SK-N-SH (cell line): ENCODE results near the gene KCNT1. TPM values are rescaled to one million over a fixed set of nuclear protein-coding genes. Genes with fewer than 3 reads are reported as not detected.

Source experiments
- CTCF ChIA-PET: fragments of 300-600, 350-600 bp; formaldehyde crosslinking; extraction: SDS; loops from one replicate; lab custom pipeline; 2021; lab: Yijun Ruan, JAX
- POLR2A ChIA-PET: fragments of 350-600 bp; sonication (Branson Sonifier 250); formaldehyde crosslinking; extraction: SDS; loops from one replicate; lab custom pipeline; 2020; ENCODE audit warnings: antibody characterized with exemption, inconsistent platforms; lab: Yijun Ruan, JAX
- DNase-seq: peaks from one replicate; pipeline ENCODE4 v3.0.0; 2012
- H2AFZ ChIP-seq: fragments of 200-600 bp; sonication (generic); 2 replicates; pipeline ENCODE4 v1.8.1; 2016; ENCODE audit warnings: antibody characterized with exemption, mild to moderate bottlenecking, low read depth
- H3F3A ChIP-seq: fragments of 200-600 bp; sonication (generic); replicated peaks from 2 replicates; pipeline ENCODE3; 2016; ENCODE audit warnings: antibody characterized with exemption, mild to moderate bottlenecking; ENCODE audit not compliant: insufficient read depth
- H3K27ac ChIP-seq, 2 experiments: fragments of 200-500 bp in 1 of 2; fragments of 200-600 bp in 1 of 2; sonication (Bioruptor generic) in 1 of 2; sonication (generic), shearing (Covaris generic) in 1 of 2; 2 replicates each; pipeline versions ENCODE4 v1.5.1 to v1.6.1; 2014 to 2016; ENCODE audit warnings: low read depth in 2 of 2, inconsistent platforms in 1 of 2, low read length in 1 of 2, mild to moderate bottlenecking in 1 of 2, mixed read lengths in 1 of 2
- H3K27me3 ChIP-seq: fragments of 200-600 bp; sonication (generic), shearing (Covaris generic); 2 replicates; pipeline ENCODE4 v1.6.1; 2016; ENCODE audit warnings: mixed run types; ENCODE audit not compliant: insufficient read depth
- H3K36me3 ChIP-seq, 2 experiments: fragments of 200-500 bp in 1 of 2; fragments of 200-600 bp in 1 of 2; sonication (Bioruptor generic) in 1 of 2; sonication (generic) in 1 of 2; replicated peaks in 1 of 2; 2 replicates each; pipeline versions ENCODE3 to v1.5.1; 2014 to 2016; ENCODE audit warnings: low read length in 1 of 2, mild to moderate bottlenecking in 1 of 2; ENCODE audit not compliant: insufficient read depth in 2 of 2, control insufficient read depth in 1 of 2
- H3K4me1 ChIP-seq, 2 experiments: fragments of 200-500 bp in 1 of 2; fragments of 200-600 bp in 1 of 2; sonication (Bioruptor generic) in 1 of 2; sonication (generic), shearing (Covaris generic) in 1 of 2; 2 replicates each; pipeline versions ENCODE4 v1.5.1 to v1.6.1; 2014 to 2016; ENCODE audit warnings: low read depth in 1 of 2, low read length in 1 of 2, mixed run types in 1 of 2; ENCODE audit not compliant: insufficient read depth in 2 of 2, control insufficient read depth in 1 of 2
- H3K4me2 ChIP-seq: fragments of 200-600 bp; sonication (generic), shearing (Covaris generic); 2 replicates; pipeline ENCODE4 v1.6.1; 2017; ENCODE audit warnings: mixed run types
- H3K4me3 ChIP-seq, 2 experiments: fragments of 200-500 bp in 1 of 2; fragments of 200-600 bp in 1 of 2; sonication (Bioruptor generic) in 1 of 2; sonication (generic), shearing (Covaris generic) in 1 of 2; 2 replicates each; pipeline versions ENCODE4 v1.5.1 to v1.8.1; 2014 to 2016; ENCODE audit warnings: low read depth in 2 of 2, inconsistent platforms in 1 of 2, low read length in 1 of 2, mild to moderate bottlenecking in 1 of 2, mixed read lengths in 1 of 2, moderate library complexity in 1 of 2
- H3K79me2 ChIP-seq: fragments of 200-600 bp; sonication (generic); 2 replicates; pipeline ENCODE4 v1.8.1; 2017; ENCODE audit warnings: mild to moderate bottlenecking; ENCODE audit not compliant: insufficient read depth
- H3K9ac ChIP-seq: fragments of 200-600 bp; sonication (generic); 2 replicates; pipeline ENCODE4 v1.6.1; 2017; ENCODE audit warnings: mixed run types
- H3K9me2 ChIP-seq: fragments of 200-600 bp; sonication (generic); 2 replicates; pipeline ENCODE4 v1.6.1; 2017; ENCODE audit warnings: mixed run types
- H3K9me3 ChIP-seq: fragments of 200-600 bp; sonication (generic); 2 replicates; pipeline ENCODE4 v1.6.1; 2017; ENCODE audit warnings: mixed run types, mild to moderate bottlenecking, moderate library complexity
- H4K20me1 ChIP-seq: fragments of 200-600 bp; sonication (generic); 2 replicates; pipeline ENCODE4 v1.6.1; 2017; ENCODE audit warnings: mild to moderate bottlenecking, mixed run types; ENCODE audit not compliant: insufficient read depth
- CHD2 ChIP-seq: fragments of 150-350 bp; IDR thresholded peaks from 2 replicates; pipeline ENCODE4 v1.6.1; 2018; ENCODE audit warnings: low read length; ENCODE audit not compliant: partially characterized antibody
- ELF1 ChIP-seq: IDR thresholded peaks from 2 replicates; pipeline ENCODE4 v1.4.0; 2012
- FOXM1 ChIP-seq: IDR thresholded peaks from 2 replicates; pipeline ENCODE4 v1.4.0; 2012; ENCODE audit warnings: low read depth, mild to moderate bottlenecking
- GABPA ChIP-seq: IDR thresholded peaks from 2 replicates; pipeline ENCODE4 v1.4.0; 2012; ENCODE audit warnings: low read depth, mild to moderate bottlenecking
- JUND ChIP-seq: IDR thresholded peaks from 2 replicates; pipeline ENCODE4 v1.4.0; 2012
- MEF2A ChIP-seq: IDR thresholded peaks from 2 replicates; pipeline ENCODE4 v1.4.0; 2012; ENCODE audit warnings: low read depth, borderline replicate concordance
- NFIC ChIP-seq: IDR thresholded peaks from 2 replicates; pipeline ENCODE4 v1.4.0; 2012; ENCODE audit warnings: borderline replicate concordance
- RAD21 ChIP-seq: IDR thresholded peaks from 2 replicates; pipeline ENCODE4 v1.6.1; 2012; ENCODE audit warnings: mild to moderate bottlenecking, low read length
- RFX5 ChIP-seq: IDR thresholded peaks from 2 replicates; pipeline ENCODE4 v1.6.1; 2012; ENCODE audit warnings: mild to moderate bottlenecking, improper control_type of control experiment, low read length
- RXRA ChIP-seq: IDR thresholded peaks from 2 replicates; pipeline ENCODE4 v1.4.0; 2012; ENCODE audit warnings: low read depth, mild to moderate bottlenecking, borderline replicate concordance
- SMC3 ChIP-seq: IDR thresholded peaks from 2 replicates; pipeline ENCODE4 v1.6.1; 2012; ENCODE audit warnings: low read depth, low read length, improper control_type of control experiment
- TAF1 ChIP-seq: IDR thresholded peaks from 2 replicates; pipeline ENCODE4 v1.6.1; 2012; ENCODE audit warnings: low read depth, mild to moderate bottlenecking, low read length, moderate library complexity, borderline replicate concordance
- TEAD4 ChIP-seq: IDR thresholded peaks from 2 replicates; pipeline ENCODE4 v1.4.0; 2012; ENCODE audit warnings: mild to moderate bottlenecking, borderline replicate concordance; ENCODE audit not compliant: insufficient read depth
- YY1 ChIP-seq: IDR thresholded peaks from 2 replicates; pipeline ENCODE4 v1.4.0; 2012; ENCODE audit warnings: low read depth, mild to moderate bottlenecking
- WGBS: methylation state at CpG from one replicate; pipeline ENCODE4 v1.1.6; 2017; ENCODE audit warnings: low lambda C conversion rate; 5-methylcytosine and 5-hydroxymethylcytosine counted together
- polyA plus RNA-seq, 3 experiments: library from polyadenylated mRNA; depleted of rRNA; stranded (reverse); fragments of >200 nt; gene quantifications; 2 replicates each; pipeline ENCODE4 v1.2.3, GENCODE V29; 2012
- TF ChIP-seq, protein P1 (sequence below): IDR thresholded peaks from 2 replicates; pipeline ENCODE4; 2012
- TF ChIP-seq, protein P2 (sequence below): fragments of 150-350 bp; IDR thresholded peaks from 2 replicates; pipeline ENCODE4 v1.6.1; 2017; ENCODE audit warnings: antibody characterized with exemption, low read length, low read depth, borderline replicate concordance
- TF ChIP-seq, protein P3 (sequence below): IDR thresholded peaks from 2 replicates; pipeline ENCODE4 v1.4.0; 2012; ENCODE audit warnings: low read depth, borderline replicate concordance
- TF ChIP-seq, protein P4 (sequence below): IDR thresholded peaks from 2 replicates; pipeline ENCODE4 v1.4.0; 2012; ENCODE audit warnings: low read depth, borderline replicate concordance
- TF ChIP-seq, protein P5 (sequence below): fragments of 200-600 bp; sonication (generic); IDR thresholded peaks from 2 replicates; pipeline ENCODE4 v1.6.1; 2017; ENCODE audit warnings: antibody characterized with exemption, mild to moderate bottlenecking, moderate library complexity

Gene KCNT1
- polyA plus RNA-seq, 1 of the 3 experiments (the other 2 are of a cell fraction), result 0.08 TPM

DNA sequence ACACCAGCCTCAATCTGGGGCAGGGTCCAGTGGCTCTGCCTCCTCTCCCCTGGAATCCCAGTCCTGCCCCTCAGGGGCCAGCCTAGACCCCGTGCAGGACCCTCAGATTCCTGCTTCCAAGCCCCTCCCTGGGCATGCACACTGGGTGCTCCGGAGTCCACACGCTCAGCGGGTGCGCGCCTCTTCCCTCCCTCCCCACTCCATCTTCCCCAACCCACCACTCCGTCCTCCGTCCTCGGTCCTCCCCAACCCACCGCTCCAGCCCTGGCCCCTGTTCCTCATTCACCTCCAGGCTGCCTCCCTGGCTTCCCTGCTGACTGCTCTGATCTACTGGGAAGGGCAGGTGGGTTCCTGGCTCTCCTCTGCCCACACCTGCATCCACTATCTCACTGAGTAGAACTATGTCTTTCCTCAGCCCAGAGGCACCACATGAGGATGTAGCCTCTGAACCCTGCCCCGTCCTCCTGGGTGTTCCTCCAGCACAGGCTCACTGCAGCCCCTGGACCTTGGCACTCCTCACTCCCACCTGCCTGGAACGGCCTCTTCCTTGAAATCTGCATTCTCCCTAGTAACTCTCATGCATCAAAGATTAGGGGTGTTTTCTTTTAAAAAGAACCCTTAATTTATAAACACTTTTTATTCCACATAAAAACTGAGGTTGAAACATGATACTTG lies 112.6 kb downstream of the KCNT1 start (continued):
- TF ChIP-seq, protein P1, sequence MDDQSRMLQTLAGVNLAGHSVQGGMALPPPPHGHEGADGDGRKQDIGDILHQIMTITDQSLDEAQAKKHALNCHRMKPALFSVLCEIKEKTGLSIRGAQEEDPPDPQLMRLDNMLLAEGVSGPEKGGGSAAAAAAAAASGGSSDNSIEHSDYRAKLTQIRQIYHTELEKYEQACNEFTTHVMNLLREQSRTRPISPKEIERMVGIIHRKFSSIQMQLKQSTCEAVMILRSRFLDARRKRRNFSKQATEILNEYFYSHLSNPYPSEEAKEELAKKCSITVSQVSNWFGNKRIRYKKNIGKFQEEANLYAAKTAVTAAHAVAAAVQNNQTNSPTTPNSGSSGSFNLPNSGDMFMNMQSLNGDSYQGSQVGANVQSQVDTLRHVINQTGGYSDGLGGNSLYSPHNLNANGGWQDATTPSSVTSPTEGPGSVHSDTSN, result no peak
- no peak for TF ChIP-seq RFX5
- TF ChIP-seq, all 33 proteins: peak for 0

DNA sequence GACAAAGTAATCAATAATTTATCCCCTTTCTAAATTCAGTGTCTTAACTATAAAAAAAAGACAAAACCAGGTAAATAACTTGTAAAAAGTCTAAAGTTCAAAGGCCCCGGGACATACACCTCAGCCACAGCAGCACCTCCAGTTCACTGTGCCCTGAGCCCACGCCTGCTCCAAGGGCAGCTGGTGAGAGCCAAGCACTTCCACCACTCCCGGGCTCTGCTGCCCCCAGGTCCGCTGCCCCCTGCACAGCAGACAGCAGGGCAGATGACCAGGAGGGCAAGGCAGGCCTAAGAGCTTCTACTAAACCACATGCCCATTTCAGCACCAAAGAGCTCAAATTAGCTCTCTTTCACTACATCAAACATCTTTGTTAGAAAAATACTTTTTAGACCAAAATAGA lies 113.4 kb downstream of the KCNT1 start:
- peaks cover 0 to 8% of the 10 kb centered on the region in 2 experiments; a peak in 1 of 4 replicates for H3K4me1 ChIP-seq
- POLR2A ChIA-PET, result no interaction called here
- H3K27me3 ChIP-seq, result no peaks in the 10 kb centered on the region
- no peak overlapping the region for H2AFZ ChIP-seq
- H3K9ac ChIP-seq, result no peak overlapping the region
- H3K27ac ChIP-seq, result no peak overlapping the region
- H3K4me2 ChIP-seq, result no peak overlapping the region
- DNase-seq, result no peak
- no peak for TF ChIP-seq NFIC
- no peak for TF ChIP-seq TAF1
- no peak for TF ChIP-seq CHD2
- no peak for TF ChIP-seq JUND
- TF ChIP-seq, all 33 proteins: peak for 0
- H3K4me3 ChIP-seq, result no peak overlapping the region
- CTCF ChIA-PET, result no interaction called here
- 79% methylated on average over 4 of the region's 4 CpGs for WGBS
- H3K9me2 ChIP-seq, result no peaks in the 10 kb centered on the region
- no peaks in the 10 kb centered on the region for H3K9me3 ChIP-seq
- H3K79me2 ChIP-seq, result no peaks in the 10 kb centered on the region
- peaks cover 35 to 75% of the 10 kb centered on the region in 2 experiments for H3K36me3 ChIP-seq
- no peaks in the 10 kb centered on the region for H4K20me1 ChIP-seq
- H3F3A ChIP-seq, result no peaks in the 10 kb centered on the region

DNA sequence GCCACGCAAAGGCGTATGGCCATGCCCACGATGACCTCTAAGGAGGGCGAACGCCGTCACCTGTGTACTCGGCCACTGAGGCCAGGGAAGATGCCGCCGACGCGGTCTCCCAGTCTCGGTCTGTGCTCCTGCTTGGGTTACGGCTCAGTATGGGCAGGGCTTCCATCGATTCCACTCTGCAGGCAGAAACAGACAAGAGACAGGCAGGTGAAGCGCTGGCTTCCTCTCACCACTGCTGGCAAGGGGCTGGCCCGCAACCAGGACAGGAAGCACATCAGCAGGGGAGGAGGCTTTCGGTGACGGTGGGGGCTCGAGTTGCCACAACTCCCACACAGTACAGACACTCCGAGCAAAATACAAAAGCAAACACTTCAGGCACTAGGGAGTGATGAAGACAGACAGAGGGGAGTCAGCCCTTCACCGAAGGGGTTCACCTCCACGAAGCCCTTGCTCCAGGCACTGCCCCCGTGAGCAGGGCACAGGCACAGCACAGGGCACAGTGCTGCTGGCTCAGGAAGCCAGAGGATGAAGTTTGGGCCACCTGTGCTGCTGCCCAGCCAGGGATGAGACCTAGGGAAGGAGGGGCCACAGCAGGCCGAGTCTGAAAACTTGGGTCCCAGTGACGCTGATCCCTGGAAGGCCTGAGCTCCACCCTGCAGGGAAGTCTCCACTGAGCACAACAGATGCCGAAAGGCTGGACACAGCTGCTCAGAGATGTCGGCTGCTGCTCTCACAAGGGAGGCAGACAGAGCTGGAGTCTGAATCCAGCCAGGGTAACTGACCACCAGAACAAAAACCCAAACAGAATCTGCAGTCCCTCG lies 114.1 kb downstream of the KCNT1 start:
- Histone ChIP-seq H3K4me1 (peaks cover 0 to 8% of the 10 kb centered on the region in 2 experiments; a peak in 1 of 4 replicates), H2AFZ (no peak overlapping the region), H3K79me2 (no peaks in the 10 kb centered on the region), H3K4me3 (no peak overlapping the region), H3F3A (no peaks in the 10 kb centered on the region), H3K4me2 (no peak overlapping the region), H3K27me3 (no peaks in the 10 kb centered on the region), H4K20me1 (no peaks in the 10 kb centered on the region), H3K9me3 (no peaks in the 10 kb centered on the region), H3K36me3 (peaks cover 29 to 75% of the 10 kb centered on the region in 2 experiments), H3K9ac (no peak overlapping the region), H3K27ac (no peak overlapping the region), H3K9me2 (no peaks in the 10 kb centered on the region)
- WGBS, result 97% methylated on average over 27 of the region's 28 CpGs
- ChIA-PET POLR2A (no interaction called here), CTCF (no interaction called here)
- DNase-seq, result no peak
- TF ChIP-seq MEF2A (no peak), ELF1 (no peak), RFX5 (no peak), JUND (no peak), GABPA (no peak), SMC3 (no peak), RAD21 (no peak), YY1 (no peak), RXRA (no peak), TEAD4 (no peak), FOXM1 (no peak)
- TF ChIP-seq, protein P2, sequence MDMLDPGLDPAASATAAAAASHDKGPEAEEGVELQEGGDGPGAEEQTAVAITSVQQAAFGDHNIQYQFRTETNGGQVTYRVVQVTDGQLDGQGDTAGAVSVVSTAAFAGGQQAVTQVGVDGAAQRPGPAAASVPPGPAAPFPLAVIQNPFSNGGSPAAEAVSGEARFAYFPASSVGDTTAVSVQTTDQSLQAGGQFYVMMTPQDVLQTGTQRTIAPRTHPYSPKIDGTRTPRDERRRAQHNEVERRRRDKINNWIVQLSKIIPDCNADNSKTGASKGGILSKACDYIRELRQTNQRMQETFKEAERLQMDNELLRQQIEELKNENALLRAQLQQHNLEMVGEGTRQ, result no peak
- TF ChIP-seq, protein P3, sequence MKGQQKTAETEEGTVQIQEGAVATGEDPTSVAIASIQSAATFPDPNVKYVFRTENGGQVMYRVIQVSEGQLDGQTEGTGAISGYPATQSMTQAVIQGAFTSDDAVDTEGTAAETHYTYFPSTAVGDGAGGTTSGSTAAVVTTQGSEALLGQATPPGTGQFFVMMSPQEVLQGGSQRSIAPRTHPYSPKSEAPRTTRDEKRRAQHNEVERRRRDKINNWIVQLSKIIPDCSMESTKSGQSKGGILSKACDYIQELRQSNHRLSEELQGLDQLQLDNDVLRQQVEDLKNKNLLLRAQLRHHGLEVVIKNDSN, result no peak
- TF ChIP-seq, protein P4, sequence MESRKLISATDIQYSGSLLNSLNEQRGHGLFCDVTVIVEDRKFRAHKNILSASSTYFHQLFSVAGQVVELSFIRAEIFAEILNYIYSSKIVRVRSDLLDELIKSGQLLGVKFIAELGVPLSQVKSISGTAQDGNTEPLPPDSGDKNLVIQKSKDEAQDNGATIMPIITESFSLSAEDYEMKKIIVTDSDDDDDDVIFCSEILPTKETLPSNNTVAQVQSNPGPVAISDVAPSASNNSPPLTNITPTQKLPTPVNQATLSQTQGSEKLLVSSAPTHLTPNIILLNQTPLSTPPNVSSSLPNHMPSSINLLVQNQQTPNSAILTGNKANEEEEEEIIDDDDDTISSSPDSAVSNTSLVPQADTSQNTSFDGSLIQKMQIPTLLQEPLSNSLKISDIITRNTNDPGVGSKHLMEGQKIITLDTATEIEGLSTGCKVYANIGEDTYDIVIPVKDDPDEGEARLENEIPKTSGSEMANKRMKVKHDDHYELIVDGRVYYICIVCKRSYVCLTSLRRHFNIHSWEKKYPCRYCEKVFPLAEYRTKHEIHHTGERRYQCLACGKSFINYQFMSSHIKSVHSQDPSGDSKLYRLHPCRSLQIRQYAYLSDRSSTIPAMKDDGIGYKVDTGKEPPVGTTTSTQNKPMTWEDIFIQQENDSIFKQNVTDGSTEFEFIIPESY, result no peak
- TF ChIP-seq, protein P5, sequence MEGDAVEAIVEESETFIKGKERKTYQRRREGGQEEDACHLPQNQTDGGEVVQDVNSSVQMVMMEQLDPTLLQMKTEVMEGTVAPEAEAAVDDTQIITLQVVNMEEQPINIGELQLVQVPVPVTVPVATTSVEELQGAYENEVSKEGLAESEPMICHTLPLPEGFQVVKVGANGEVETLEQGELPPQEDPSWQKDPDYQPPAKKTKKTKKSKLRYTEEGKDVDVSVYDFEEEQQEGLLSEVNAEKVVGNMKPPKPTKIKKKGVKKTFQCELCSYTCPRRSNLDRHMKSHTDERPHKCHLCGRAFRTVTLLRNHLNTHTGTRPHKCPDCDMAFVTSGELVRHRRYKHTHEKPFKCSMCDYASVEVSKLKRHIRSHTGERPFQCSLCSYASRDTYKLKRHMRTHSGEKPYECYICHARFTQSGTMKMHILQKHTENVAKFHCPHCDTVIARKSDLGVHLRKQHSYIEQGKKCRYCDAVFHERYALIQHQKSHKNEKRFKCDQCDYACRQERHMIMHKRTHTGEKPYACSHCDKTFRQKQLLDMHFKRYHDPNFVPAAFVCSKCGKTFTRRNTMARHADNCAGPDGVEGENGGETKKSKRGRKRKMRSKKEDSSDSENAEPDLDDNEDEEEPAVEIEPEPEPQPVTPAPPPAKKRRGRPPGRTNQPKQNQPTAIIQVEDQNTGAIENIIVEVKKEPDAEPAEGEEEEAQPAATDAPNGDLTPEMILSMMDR, result no peak
